Fibroblast of mammary gland (primary cell): ENCODE measurements around the gene GIMAP4.

ENCODE experiments used
- DNase-seq: peaks from one replicate; pipeline ENCODE4 v3.0.0-alpha.2; 2010; ENCODE audit warnings: low read depth
- H3K4me3 ChIP-seq: 2 replicates; pipeline ENCODE4 v1.5.1; 2011; ENCODE audit warnings: low read depth, mild to moderate bottlenecking, low read length, moderate library complexity; ENCODE audit not compliant: control insufficient read depth
- CTCF ChIP-seq: conservative IDR thresholded peaks from 2 replicates; pipeline ENCODE4 v1.5.1; 2011; ENCODE audit warnings: low read depth, low read length, inconsistent platforms; ENCODE audit not compliant: control insufficient read depth, insufficient read depth

Gene GIMAP4

GRCh38 chr7:150556521-150557138, 10.6 kb upstream of the GIMAP4 start:
- no peak for DNase-seq
- H3K4me3 ChIP-seq: no peak overlapping the region
- no peak for TF ChIP-seq CTCF

- H3K4me3 ChIP-seq: no peak overlapping the region
Observed at GRCh38 chr7:150560486-150560885, 6.7 kb upstream of the GIMAP4 start.

DNA sequence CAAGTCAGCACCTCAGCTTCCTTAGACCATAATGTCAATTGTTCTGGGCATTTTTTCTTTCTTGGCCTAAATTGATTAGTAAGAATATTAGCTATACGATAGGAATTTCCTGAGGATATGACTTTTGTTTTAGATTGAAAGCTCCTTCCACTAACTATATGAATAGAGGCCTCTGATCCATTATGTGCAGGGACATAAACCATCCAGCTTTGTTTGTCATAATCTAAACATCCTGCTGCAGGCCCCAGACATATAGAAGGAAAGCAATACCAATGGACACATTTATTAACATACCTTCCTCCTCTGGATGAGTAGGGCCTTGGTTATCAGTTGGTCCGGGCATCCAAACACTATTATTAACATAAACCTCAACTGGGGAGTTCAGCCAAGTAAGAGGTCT, 4.3 kb upstream of the GIMAP4 start:
- no peak for DNase-seq
- H3K4me3 ChIP-seq: no peak overlapping the region
- no peak for TF ChIP-seq CTCF

More at GRCh38 chr7:150560486-150560885, 6.7 kb upstream of the GIMAP4 start:
- DNase-seq: no peak
- no peak for TF ChIP-seq CTCF

- no peak for DNase-seq
- H3K4me3 ChIP-seq: no peak overlapping the region
- no peak for TF ChIP-seq CTCF
Observed at GRCh38 chr7:150564006-150564405, 3.2 kb upstream of the GIMAP4 start.

DNA sequence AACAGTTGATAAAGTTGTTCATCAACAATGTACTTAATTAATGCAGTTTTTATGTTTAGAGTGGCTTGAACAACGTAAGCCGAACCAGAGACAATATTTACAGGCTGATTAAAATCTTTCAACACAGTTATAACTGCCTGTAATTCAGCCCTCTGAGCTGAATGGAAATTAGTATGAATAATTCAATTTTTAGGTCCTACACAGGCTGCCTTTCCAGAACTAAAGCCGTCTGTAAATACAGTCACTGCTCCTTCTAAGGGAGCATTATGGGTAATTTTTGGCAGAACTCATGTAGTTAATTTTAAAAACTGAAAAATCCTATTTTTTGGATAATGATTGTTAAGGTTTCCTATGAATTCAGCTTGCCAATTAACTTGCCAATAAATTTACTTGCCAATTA, 2.6 kb upstream of the GIMAP4 start:
- TF ChIP-seq CTCF: no peak
- H3K4me3 ChIP-seq: no peak overlapping the region
- DNase-seq: no peak

- H3K4me3 ChIP-seq: no peak overlapping the region
- no peak for DNase-seq
- no peak for TF ChIP-seq CTCF
Observed at GRCh38 chr7:150565239-150565638, 2.0 kb upstream of the GIMAP4 start.

DNA sequence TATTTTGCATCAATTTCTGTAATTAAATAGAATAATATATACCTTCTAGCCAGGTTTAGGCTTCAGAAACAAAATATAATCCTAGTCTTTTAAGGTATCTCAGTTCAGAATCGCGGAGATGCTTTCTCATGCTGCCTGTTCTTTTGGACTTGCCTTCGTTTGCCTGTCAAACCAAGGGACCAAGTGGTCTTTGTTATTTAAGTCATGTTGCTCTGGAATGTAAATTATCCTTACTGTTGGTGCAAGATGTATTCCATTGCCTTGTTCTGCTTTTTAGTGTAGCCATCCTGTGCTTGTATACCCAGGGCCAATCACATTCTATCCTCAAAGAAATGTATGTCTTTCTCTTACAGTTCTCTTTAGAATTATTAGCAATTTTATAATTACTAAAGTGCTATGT, 1.1 kb upstream of the GIMAP4 start:
- DNase-seq: no peak
- no peak overlapping the region for H3K4me3 ChIP-seq
- no peak for TF ChIP-seq CTCF
